ENCODE measurements around the gene P2RX5. TPM values are rescaled to one million over a fixed set of nuclear protein-coding genes. Genes with fewer than 3 reads are reported as not detected.
A peak's percentile ranks its signal among the peaks of the same experiment; 100 is the strongest.

Gene P2RX5
- total RNA-seq, 1 experiment from 2014 or later, result 11.6 TPM

DNA sequence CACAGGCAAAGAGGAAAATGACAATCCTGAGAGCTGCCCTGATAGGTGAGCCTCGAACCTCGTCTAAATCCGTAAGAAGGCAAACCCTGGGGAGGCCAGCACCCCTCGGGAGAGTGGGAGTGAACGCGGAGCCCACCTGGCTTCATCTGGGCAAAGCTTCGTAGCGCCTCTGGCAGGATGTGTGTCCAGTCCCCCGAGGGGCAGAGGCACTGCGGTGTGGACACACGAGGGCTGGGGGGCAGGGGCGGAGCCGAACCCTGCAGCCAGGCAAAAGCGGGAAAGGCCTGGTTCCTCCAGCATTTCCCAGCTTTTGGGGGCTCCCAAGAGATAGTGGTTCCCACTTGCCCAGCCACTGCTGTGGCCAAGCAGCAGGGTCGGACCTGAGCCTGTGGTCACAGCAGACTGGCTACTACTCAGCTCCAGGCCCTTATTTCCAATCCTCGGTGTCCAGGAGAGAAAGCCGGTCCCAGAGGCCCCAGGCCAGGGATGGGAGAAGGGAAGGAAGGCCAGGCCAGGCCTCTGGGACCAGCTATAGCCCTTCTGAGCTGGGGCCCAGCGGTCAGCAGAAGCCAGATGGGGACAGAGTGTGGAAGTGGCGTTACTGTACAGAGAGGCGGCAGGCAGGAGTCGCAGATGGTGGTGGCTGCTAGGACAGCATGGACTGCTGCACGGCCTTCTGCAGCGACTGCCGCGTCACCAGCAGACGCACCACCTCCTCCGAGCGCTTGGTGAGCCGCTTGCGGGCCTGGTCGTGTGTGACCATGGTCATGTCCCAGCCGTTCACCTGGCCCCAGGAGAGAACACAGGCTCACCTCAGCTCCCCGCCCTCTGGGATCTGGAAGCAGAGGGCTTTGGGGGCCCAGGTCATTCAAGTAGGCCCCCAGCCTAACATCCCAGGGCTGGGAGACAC is 32.6 kb downstream of the P2RX5 start:
- Mint-ChIP-seq H3K4me1 (ENCODE audit: low read depth, unreplicated experiment) (peaks cover 10% of the 10 kb centered on the region), H3K27me3 (ENCODE audit: unreplicated experiment) (no peaks in the 10 kb centered on the region), H3K36me3 (ENCODE audit: insufficient read depth, unreplicated experiment) (peaks cover 82% of the 10 kb centered on the region), H3K27ac (ENCODE audit: unreplicated experiment) (no peak overlapping the region), H3K9me3 (ENCODE audit: low read depth, unreplicated experiment) (no peaks in the 10 kb centered on the region), H3K4me3 (ENCODE audit: low read depth, unreplicated experiment) (no peak overlapping the region)
- no peak for DNase-seq
- no TSS peak for BruUV-seq (replicated peaks)
- TF ChIP-seq, protein P1, sequence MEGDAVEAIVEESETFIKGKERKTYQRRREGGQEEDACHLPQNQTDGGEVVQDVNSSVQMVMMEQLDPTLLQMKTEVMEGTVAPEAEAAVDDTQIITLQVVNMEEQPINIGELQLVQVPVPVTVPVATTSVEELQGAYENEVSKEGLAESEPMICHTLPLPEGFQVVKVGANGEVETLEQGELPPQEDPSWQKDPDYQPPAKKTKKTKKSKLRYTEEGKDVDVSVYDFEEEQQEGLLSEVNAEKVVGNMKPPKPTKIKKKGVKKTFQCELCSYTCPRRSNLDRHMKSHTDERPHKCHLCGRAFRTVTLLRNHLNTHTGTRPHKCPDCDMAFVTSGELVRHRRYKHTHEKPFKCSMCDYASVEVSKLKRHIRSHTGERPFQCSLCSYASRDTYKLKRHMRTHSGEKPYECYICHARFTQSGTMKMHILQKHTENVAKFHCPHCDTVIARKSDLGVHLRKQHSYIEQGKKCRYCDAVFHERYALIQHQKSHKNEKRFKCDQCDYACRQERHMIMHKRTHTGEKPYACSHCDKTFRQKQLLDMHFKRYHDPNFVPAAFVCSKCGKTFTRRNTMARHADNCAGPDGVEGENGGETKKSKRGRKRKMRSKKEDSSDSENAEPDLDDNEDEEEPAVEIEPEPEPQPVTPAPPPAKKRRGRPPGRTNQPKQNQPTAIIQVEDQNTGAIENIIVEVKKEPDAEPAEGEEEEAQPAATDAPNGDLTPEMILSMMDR (IDR thresholded peaks at IDR 0.05; ENCODE audit: unreplicated experiment), result no peak
- CTCF ChIA-PET, result no interaction called here
- intact Hi-C loops (cut with micrococcal nuclease; ENCODE audit: unreplicated experiment), result no loop called here

DNA sequence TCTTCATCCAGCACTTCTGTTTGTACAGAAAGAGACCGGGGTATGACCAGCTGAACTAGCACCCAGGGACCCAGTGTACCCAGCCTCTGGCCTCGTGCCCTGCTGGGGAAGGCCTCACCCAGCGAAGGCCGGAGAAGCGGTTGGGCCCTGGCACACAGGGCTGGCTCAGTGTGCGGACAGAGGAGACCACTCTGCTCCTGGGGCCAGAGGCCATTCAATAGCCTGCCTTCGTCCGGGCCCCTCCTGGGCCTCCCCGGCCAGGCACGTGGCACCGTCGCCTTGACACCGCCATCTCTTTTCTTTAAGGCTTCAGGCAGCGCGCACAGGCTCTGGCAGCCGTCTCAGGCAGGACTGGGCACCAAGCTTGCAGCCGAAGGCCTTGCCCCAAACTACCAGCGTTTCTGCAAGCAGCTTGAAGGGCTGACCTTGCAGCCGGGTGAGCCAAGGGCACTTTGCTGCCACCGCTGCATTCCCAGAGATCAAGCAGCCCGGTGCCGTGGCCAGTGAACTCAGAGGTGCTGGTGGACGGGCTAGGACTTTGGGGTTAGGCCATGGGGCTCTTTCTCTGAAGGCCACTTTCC is 35.6 kb downstream of the P2RX5 start:
- H3K9me3 Mint-ChIP-seq (ENCODE audit: low read depth, unreplicated experiment), result no peaks in the 10 kb centered on the region
- H3K36me3 Mint-ChIP-seq (ENCODE audit: insufficient read depth, unreplicated experiment), result peaks cover 67% of the 10 kb centered on the region
- CTCF ChIA-PET, result no interaction called here
- H3K4me1 Mint-ChIP-seq (ENCODE audit: low read depth, unreplicated experiment), result no peaks in the 10 kb centered on the region
- no TSS peak for BruUV-seq (replicated peaks)
- H3K4me3 Mint-ChIP-seq (ENCODE audit: low read depth, unreplicated experiment), result no peak overlapping the region
- H3K27me3 Mint-ChIP-seq (ENCODE audit: unreplicated experiment), result no peaks in the 10 kb centered on the region
- TF ChIP-seq, protein P1 (IDR thresholded peaks at IDR 0.05; ENCODE audit: unreplicated experiment), result no peak
- no peak for DNase-seq
- no peak overlapping the region for H3K27ac Mint-ChIP-seq (ENCODE audit: unreplicated experiment)
- intact Hi-C loops (cut with micrococcal nuclease; ENCODE audit: unreplicated experiment), result no loop called here

DNA sequence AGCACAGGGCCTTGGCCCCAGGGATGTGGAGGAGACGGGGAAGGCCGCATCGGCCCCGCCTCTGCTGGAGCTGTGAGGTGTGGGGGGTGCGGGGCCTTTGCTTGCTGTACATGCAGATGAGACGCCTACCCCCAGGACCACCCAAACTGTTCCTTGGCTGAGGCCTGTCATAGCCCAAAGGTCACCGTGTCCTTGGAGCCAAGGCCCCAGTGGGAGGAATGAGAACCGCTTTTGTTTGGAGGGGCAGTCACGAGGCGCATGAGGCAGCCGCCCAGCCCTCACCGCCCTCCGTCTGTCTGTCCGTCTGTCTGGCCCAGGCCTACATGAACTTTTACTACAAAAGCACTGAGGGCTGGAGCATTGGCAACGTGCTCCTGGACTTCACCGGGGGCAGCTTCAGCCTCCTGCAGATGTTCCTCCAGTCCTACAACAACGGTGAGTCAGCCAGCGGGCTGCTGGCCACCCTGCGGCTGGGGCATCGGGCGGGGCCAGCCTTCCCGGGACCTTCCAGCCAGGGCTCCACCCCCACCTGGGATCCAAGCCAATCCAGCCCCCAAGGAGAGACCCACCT is 36.3 kb downstream of the P2RX5 start:
- DNase-seq, result peak; percentile 50
- CTCF ChIA-PET, result interaction anchor here (0.6 kb wide), 1 partner anchor 39 kb away, joined by 3 read pairs; no protein-coding TSS in a partner anchor
- H3K27ac Mint-ChIP-seq (ENCODE audit: unreplicated experiment), result no peak overlapping the region
- no peak overlapping the region for H3K4me3 Mint-ChIP-seq (ENCODE audit: low read depth, unreplicated experiment)
- intact Hi-C loops (cut with micrococcal nuclease; ENCODE audit: unreplicated experiment), result no loop called here
- no TSS peak for BruUV-seq (replicated peaks)
- H3K36me3 Mint-ChIP-seq (ENCODE audit: insufficient read depth, unreplicated experiment), result peaks cover 64% of the 10 kb centered on the region
- no peaks in the 10 kb centered on the region for H3K27me3 Mint-ChIP-seq (ENCODE audit: unreplicated experiment)
- H3K4me1 Mint-ChIP-seq (ENCODE audit: low read depth, unreplicated experiment), result no peaks in the 10 kb centered on the region
- no peaks in the 10 kb centered on the region for H3K9me3 Mint-ChIP-seq (ENCODE audit: low read depth, unreplicated experiment)
- TF ChIP-seq, protein P1 (IDR thresholded peaks at IDR 0.05; ENCODE audit: unreplicated experiment), result no peak

DNA sequence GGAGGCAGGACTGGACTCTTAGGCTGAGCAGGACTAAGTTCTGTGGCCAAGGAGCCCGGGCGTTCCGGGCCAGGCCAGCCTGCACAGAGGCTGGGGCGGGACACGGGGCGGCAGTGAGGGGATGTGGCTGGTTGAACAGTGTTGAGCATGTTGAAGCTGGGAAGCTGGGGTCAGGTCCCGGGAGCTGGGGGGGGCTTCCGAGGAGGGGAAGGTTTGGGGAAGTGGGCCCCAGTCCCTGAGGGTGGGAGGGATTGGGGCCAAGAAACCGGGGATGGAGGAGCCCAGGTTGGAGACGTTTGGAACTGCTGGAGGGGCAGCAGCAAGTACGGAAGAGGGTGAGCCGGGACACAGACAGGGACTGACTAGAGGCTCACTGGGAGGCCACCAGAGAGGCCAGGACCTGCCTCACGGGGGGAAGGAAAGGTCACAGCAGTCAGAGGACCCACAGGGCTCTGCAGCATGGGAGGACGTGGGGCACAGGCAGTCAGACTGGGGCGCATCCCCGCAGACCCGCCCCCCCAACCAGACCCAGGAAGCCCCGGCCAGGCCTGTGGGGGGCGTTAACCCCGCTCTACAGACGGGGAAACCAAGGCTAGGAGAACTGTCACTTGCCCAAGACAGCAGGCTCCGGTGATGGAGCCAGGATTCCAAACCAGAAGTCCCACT is 37.0 kb downstream of the P2RX5 start:
- Mint-ChIP-seq H3K27me3 (ENCODE audit: unreplicated experiment) (no peaks in the 10 kb centered on the region), H3K4me3 (ENCODE audit: low read depth, unreplicated experiment) (no peak overlapping the region), H3K36me3 (ENCODE audit: insufficient read depth, unreplicated experiment) (peaks cover 57% of the 10 kb centered on the region), H3K4me1 (ENCODE audit: low read depth, unreplicated experiment) (no peaks in the 10 kb centered on the region), H3K27ac (ENCODE audit: unreplicated experiment) (no peak overlapping the region), H3K9me3 (ENCODE audit: low read depth, unreplicated experiment) (no peaks in the 10 kb centered on the region)
- TF ChIP-seq, protein P1 (IDR thresholded peaks at IDR 0.05; ENCODE audit: unreplicated experiment), result no peak
- BruUV-seq (replicated peaks), result no TSS peak
- intact Hi-C loops (cut with micrococcal nuclease; ENCODE audit: unreplicated experiment), result no loop called here
- no peak for DNase-seq
- CTCF ChIA-PET, result interaction anchor here (0.6 kb wide), 1 partner anchor 38 kb away, joined by 3 read pairs; no protein-coding TSS in a partner anchor
